Mesenchymal stem cell (in vitro differentiated cells and primary cell): ENCODE results near the gene RABGAP1L.

ENCODE experiments used
- DNase-seq: peaks from one replicate; pipeline ENCODE4 v3.0.0-alpha.2; 2013
- H2AFZ ChIP-seq: one replicate; pipeline ENCODE4 v1.6.1; 2013; ENCODE audit warnings: low read depth, mild to moderate bottlenecking, control low read depth, inconsistent platforms, low read length, moderate library complexity
- H2AK5ac ChIP-seq: 2 replicates; pipeline ENCODE4 v1.6.1; 2013; ENCODE audit warnings: low read length, moderate library complexity, mild to moderate bottlenecking, inconsistent platforms; ENCODE audit not compliant: severe bottlenecking
- H2BK120ac ChIP-seq: one replicate; pipeline ENCODE4 v1.6.1; 2013; ENCODE audit warnings: low read depth, mild to moderate bottlenecking, inconsistent platforms, low read length, moderate library complexity
- H2BK12ac ChIP-seq, 2 experiments: one replicate each; pipeline ENCODE4 v1.6.1; 2013; ENCODE audit warnings: inconsistent platforms in 2 of 2, low read length in 2 of 2, mild to moderate bottlenecking in 2 of 2, moderate library complexity in 2 of 2, control low read depth in 1 of 2
- H2BK15ac ChIP-seq: one replicate; pipeline ENCODE4 v1.6.1; 2013; ENCODE audit warnings: mild to moderate bottlenecking, low read depth, inconsistent platforms; ENCODE audit not compliant: poor library complexity, severe bottlenecking
- H2BK5ac ChIP-seq: 2 replicates; pipeline ENCODE4 v1.6.1; 2013; ENCODE audit warnings: low read depth, mild to moderate bottlenecking, low read length, control low read depth, inconsistent platforms; ENCODE audit not compliant: poor library complexity, severe bottlenecking
- H3K14ac ChIP-seq, 2 experiments: one replicate each; pipeline ENCODE4 v1.6.1; 2013; ENCODE audit warnings: inconsistent platforms in 2 of 2, low read length in 2 of 2, control low read depth in 1 of 2, mild to moderate bottlenecking in 1 of 2, moderate library complexity in 1 of 2
- H3K18ac ChIP-seq, 2 experiments: one replicate each; pipeline ENCODE4 v1.6.1; 2013; ENCODE audit warnings: inconsistent platforms in 2 of 2, low read length in 2 of 2, control low read depth in 1 of 2, low read depth in 1 of 2, mild to moderate bottlenecking in 1 of 2
- H3K23ac ChIP-seq, 2 experiments: one replicate each; pipeline ENCODE4 v1.6.1; 2013; ENCODE audit warnings: inconsistent platforms in 2 of 2, low read length in 2 of 2, mild to moderate bottlenecking in 2 of 2, moderate library complexity in 2 of 2, control low read depth in 1 of 2
- H3K27ac ChIP-seq: 2 replicates; pipeline ENCODE4 v1.5.1; 2013; ENCODE audit warnings: mild to moderate bottlenecking, moderate library complexity, low read length, control low read depth, inconsistent platforms; ENCODE audit not compliant: poor library complexity, severe bottlenecking
- H3K27me3 ChIP-seq, 2 experiments: 2 replicates each; pipeline versions ENCODE4 v1.6.1 to v1.7.0; 2013; ENCODE audit warnings: low read length in 2 of 2, mild to moderate bottlenecking in 2 of 2, moderate library complexity in 2 of 2, control low read depth in 1 of 2, inconsistent platforms in 1 of 2; ENCODE audit not compliant: control insufficient read depth in 1 of 2, insufficient read depth in 1 of 2
- H3K36me3 ChIP-seq, 2 experiments: 2 replicates each; pipeline versions ENCODE4 v1.6.1 to v1.7.0; 2013; ENCODE audit warnings: low read length in 2 of 2, control low read depth in 1 of 2, inconsistent platforms in 1 of 2, low read depth in 1 of 2, mild to moderate bottlenecking in 1 of 2; ENCODE audit not compliant: insufficient read depth in 2 of 2, control insufficient read depth in 1 of 2
- H3K4ac ChIP-seq, 2 experiments: one replicate each; pipeline ENCODE4 v1.6.1; 2013; ENCODE audit warnings: inconsistent platforms in 2 of 2, low read length in 2 of 2, mild to moderate bottlenecking in 2 of 2, moderate library complexity in 2 of 2, control low read depth in 1 of 2, low read depth in 1 of 2
- H3K4me1 ChIP-seq: 2 replicates; pipeline ENCODE4 v1.6.1; 2013; ENCODE audit warnings: low read depth, low read length, control low read depth; ENCODE audit not compliant: control insufficient read depth, insufficient read depth
- H3K4me2 ChIP-seq: 2 replicates; pipeline ENCODE4 v1.6.1; 2013; ENCODE audit warnings: low read length, mild to moderate bottlenecking, inconsistent platforms; ENCODE audit not compliant: poor library complexity, severe bottlenecking
- H3K4me3 ChIP-seq, 2 experiments: 2 replicates each; pipeline versions ENCODE4 v1.5.1 to v1.7.0; 2013; ENCODE audit warnings: low read length in 2 of 2, mild to moderate bottlenecking in 2 of 2, control low read depth in 1 of 2, low read depth in 1 of 2; ENCODE audit not compliant: insufficient read depth in 1 of 2
- H3K79me1 ChIP-seq: replicated peaks from 2 replicates; pipeline ENCODE4 v1.6.1; 2013; ENCODE audit warnings: mild to moderate bottlenecking, control low read depth, low read length, inconsistent platforms; ENCODE audit not compliant: poor library complexity, severe bottlenecking
- H3K9ac ChIP-seq: 2 replicates; pipeline ENCODE4 v1.7.0; 2013; ENCODE audit warnings: mild to moderate bottlenecking, low read length, moderate library complexity
- H3K9me3 ChIP-seq: 2 replicates; pipeline ENCODE4 v1.7.0; 2013; ENCODE audit warnings: mild to moderate bottlenecking, low read length; ENCODE audit not compliant: control insufficient read depth
- H4K8ac ChIP-seq: one replicate; pipeline ENCODE4 v1.6.1; 2013; ENCODE audit warnings: inconsistent platforms, mild to moderate bottlenecking, low read length, moderate library complexity
- H4K91ac ChIP-seq: one replicate; pipeline ENCODE4 v1.6.1; 2013; ENCODE audit warnings: mild to moderate bottlenecking, low read length, inconsistent platforms
- whole genome bisulfite sequencing: methylation state at CpG from one replicate; pipeline ENCODE4 v1.1.7; 2013; ENCODE audit warnings: mixed read lengths; 5-methylcytosine and 5-hydroxymethylcytosine counted together

Gene RABGAP1L

DNA sequence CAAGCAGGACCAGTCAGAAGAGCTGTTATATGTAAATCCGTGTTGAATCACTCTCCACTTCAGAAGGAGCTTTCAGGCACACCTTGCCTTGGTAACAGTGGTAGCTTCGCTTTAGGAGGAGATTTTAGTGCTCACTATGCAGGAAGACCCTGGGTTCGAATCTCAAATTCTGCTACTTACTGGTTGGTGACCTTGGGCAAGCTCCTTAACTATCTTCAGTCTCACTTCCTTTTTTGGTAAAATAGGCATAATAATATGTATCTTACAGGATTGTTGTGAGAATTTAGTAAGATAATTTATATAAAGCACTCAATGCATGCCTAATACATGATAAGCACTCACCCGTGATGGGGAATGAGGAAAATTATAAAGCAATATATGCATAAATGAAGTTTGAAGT, 241.8 kb downstream of the RABGAP1L start:
- Histone ChIP-seq H3K4me2 (no peak overlapping the region), H2AFZ (no peak overlapping the region), H2BK5ac (no peak overlapping the region), H3K23ac (no peak overlapping the region), H2BK15ac (no peak overlapping the region), H3K4me3 (no peak overlapping the region), H3K36me3 (peaks cover 0 to 5% of the 10 kb centered on the region in 2 experiments), H3K4me1 (peaks cover 2% of the 10 kb centered on the region), H3K4ac (no peak overlapping the region), H2BK120ac (no peak overlapping the region), H2BK12ac (no peak overlapping the region), H3K79me1 (no peaks in the 10 kb centered on the region), H3K27me3 (no peaks in the 10 kb centered on the region), H3K9me3 (no peaks in the 10 kb centered on the region), H4K91ac (no peak overlapping the region), H2AK5ac (no peak overlapping the region), H3K27ac (no peak overlapping the region), H4K8ac (no peak overlapping the region), H3K14ac (no peak overlapping the region), H3K18ac (no peak overlapping the region), H3K9ac (no peak overlapping the region)
- no peak for DNase-seq
- WGBS = 97% methylated on average over 4 of the region's 4 CpGs

GRCh38 chr1:174405219-174405618, 245.9 kb downstream of the RABGAP1L start:
- H2AK5ac ChIP-seq = no peak overlapping the region
- H3K9ac ChIP-seq = no peak overlapping the region
- H3K79me1 ChIP-seq = no peaks in the 10 kb centered on the region
- no peak overlapping the region for H3K27ac ChIP-seq
- no peaks in the 10 kb centered on the region for H3K36me3 ChIP-seq
- no peak overlapping the region for H3K4me3 ChIP-seq
- no peak overlapping the region for H3K4me2 ChIP-seq
- H2AFZ ChIP-seq = no peak overlapping the region
- no CpG with 5 or more reads among the region's 1 CpG for WGBS
- no peak overlapping the region for H3K4ac ChIP-seq
- H3K23ac ChIP-seq = no peak overlapping the region
- H2BK5ac ChIP-seq = no peak overlapping the region
- no peak for DNase-seq
- no peaks in the 10 kb centered on the region for H3K9me3 ChIP-seq
- H3K14ac ChIP-seq = no peak overlapping the region
- no peak overlapping the region for H3K18ac ChIP-seq
- H4K91ac ChIP-seq = no peak overlapping the region
- no peaks in the 10 kb centered on the region for H3K27me3 ChIP-seq
- no peak overlapping the region for H2BK12ac ChIP-seq
- H2BK120ac ChIP-seq = no peak overlapping the region
- H3K4me1 ChIP-seq = no peaks in the 10 kb centered on the region
- H2BK15ac ChIP-seq = no peak overlapping the region
- H4K8ac ChIP-seq = no peak overlapping the region

DNA sequence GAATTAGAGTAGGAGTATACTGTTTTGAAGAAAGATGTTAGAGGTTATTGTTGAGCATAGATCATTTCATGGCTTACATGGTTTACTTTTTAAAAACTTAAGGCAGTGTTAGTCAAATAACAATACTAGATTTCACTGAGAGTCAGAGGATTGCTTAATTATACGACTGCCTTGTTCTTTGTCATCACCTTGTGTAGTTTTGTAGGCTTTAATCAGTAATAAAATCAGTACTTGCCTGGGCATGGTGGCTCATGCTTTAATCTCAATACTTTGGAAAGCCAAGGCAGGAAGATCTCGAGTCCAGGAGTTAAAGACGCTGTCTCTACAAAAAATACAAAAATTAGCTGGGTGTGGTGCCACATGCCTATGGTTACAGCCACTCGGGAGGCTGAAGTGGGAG, 247.1 kb downstream of the RABGAP1L start:
- Histone ChIP-seq H4K91ac (no peak overlapping the region), H3K4ac (no peak overlapping the region), H3K23ac (no peak overlapping the region), H3K18ac (no peak overlapping the region), H2AFZ (no peak overlapping the region), H2BK120ac (no peak overlapping the region), H3K9me3 (no peaks in the 10 kb centered on the region), H3K79me1 (no peaks in the 10 kb centered on the region), H2AK5ac (no peak overlapping the region), H3K9ac (no peak overlapping the region), H3K4me2 (no peak overlapping the region), H2BK5ac (no peak overlapping the region), H3K27ac (no peak overlapping the region), H3K27me3 (no peaks in the 10 kb centered on the region), H3K4me3 (no peak overlapping the region), H2BK12ac (no peak overlapping the region), H2BK15ac (no peak overlapping the region), H3K36me3 (no peaks in the 10 kb centered on the region), H4K8ac (no peak overlapping the region), H3K14ac (no peak overlapping the region), H3K4me1 (no peaks in the 10 kb centered on the region)
- WGBS = 98% methylated on average over 4 of the region's 4 CpGs
- no peak for DNase-seq

DNA sequence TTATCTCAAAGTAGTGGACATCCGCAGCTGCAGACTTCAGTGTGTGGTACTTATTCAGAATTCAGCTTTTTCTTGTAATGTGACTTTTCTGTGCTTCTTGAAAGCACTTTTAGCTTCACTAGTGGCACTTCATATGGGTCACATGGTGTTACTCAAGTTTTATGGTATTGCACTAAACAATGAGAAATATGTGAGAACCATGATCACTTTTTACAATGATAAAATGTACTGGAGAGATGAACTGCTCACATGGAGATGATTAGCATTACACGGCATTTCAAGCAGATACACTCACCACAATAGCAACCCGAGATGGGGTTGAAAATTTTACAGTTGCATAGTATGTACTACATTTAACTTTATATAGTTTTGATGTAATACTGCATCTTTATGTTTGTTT, 248.3 kb downstream of the RABGAP1L start:
- Histone ChIP-seq H3K27me3 (no peaks in the 10 kb centered on the region), H2BK15ac (no peak overlapping the region), H2AK5ac (no peak overlapping the region), H3K36me3 (no peaks in the 10 kb centered on the region), H4K91ac (no peak overlapping the region), H3K9ac (no peak overlapping the region), H3K4me3 (no peak overlapping the region), H3K4me2 (no peak overlapping the region), H3K4me1 (no peaks in the 10 kb centered on the region), H2AFZ (no peak overlapping the region), H4K8ac (no peak overlapping the region), H3K23ac (no peak overlapping the region), H2BK120ac (no peak overlapping the region), H3K27ac (no peak overlapping the region), H2BK5ac (no peak overlapping the region), H3K79me1 (no peaks in the 10 kb centered on the region), H2BK12ac (no peak overlapping the region), H3K4ac (no peak overlapping the region), H3K14ac (no peak overlapping the region), H3K9me3 (no peaks in the 10 kb centered on the region), H3K18ac (no peak overlapping the region)
- WGBS = 97% methylated on average over 2 of the region's 3 CpGs
- no peak for DNase-seq
